GM10266 (cell line): Measurements from ENCODE around the gene RBBP7.

Source experiments
- DNase-seq: peaks from one replicate; pipeline ENCODE4 v3.0.0; 2012; ENCODE audit errors: extremely low spot score
- TF ChIP-seq, protein P1 (sequence below): IDR thresholded peaks from 2 replicates; pipeline ENCODE4 v1.5.1; 2012; ENCODE audit warnings: mild to moderate bottlenecking, low read depth; ENCODE audit not compliant: control insufficient read depth, insufficient read depth; ENCODE audit errors: missing control alignments

RBBP7 gene

DNA sequence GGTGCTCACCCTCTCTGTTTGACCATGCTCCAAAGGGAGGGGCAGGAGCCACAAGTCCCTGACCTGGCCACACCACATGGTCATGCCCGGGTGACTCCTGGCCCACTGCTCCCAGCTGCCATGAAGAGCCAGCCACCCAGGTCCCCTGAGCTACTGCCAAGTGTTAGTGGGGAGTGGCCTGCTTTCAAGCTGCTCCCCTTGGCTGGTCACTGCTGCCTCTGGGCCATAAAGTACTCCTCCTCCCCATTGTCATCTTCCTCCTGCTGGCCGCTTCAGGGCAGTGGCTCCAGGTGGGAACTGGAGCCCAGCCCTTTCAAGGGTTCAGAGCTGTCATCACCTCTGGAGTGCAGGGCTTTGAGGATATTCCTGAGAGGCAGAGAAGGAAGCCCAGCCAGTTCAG lies 27.3 kb upstream of the RBBP7 start:
- no peak for DNase-seq
- TF ChIP-seq, protein P1, sequence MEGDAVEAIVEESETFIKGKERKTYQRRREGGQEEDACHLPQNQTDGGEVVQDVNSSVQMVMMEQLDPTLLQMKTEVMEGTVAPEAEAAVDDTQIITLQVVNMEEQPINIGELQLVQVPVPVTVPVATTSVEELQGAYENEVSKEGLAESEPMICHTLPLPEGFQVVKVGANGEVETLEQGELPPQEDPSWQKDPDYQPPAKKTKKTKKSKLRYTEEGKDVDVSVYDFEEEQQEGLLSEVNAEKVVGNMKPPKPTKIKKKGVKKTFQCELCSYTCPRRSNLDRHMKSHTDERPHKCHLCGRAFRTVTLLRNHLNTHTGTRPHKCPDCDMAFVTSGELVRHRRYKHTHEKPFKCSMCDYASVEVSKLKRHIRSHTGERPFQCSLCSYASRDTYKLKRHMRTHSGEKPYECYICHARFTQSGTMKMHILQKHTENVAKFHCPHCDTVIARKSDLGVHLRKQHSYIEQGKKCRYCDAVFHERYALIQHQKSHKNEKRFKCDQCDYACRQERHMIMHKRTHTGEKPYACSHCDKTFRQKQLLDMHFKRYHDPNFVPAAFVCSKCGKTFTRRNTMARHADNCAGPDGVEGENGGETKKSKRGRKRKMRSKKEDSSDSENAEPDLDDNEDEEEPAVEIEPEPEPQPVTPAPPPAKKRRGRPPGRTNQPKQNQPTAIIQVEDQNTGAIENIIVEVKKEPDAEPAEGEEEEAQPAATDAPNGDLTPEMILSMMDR, result no peak

DNA sequence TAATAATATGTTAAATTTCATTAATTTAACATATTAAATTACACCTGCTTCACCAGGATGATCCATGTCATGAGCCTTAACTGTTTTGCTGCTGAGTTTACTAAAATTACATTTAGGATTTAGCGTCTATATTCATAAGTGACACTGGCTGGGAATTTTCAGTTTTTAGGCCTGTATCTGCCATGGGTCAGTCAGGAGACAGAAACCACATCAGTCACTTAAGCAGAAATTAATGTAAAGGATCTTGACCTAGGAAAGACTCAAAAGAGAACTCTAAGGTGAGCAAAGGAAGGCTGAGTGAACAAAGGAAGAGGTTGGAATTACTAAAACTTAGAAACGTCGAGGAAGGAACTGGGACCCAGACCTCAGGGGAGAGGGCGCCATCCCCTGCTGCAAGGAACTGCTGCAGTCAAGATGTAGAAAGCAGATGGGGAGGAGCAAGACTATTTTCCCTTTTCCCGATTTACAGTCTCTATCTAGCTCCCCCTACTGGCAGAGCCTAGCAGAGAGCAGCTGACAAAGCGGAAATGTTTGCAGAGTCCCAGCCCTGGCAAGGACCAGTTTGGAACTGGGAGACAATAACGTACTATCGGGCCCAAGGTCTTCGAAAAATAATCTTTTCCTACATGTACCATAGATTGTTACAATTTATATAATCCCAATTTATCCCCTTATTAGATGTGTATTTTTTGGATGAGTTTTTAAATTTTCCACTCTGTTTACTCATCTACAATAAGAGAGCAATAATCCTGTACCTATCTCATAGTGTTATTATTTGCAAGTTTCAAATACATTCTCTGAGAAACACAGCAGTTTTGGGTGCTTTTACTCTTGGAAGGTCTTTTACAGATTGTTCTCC lies 22.6 kb upstream of the RBBP7 start:
- TF ChIP-seq, protein P1, result peak; percentile 73
- peak; percentile 40 for DNase-seq

DNA sequence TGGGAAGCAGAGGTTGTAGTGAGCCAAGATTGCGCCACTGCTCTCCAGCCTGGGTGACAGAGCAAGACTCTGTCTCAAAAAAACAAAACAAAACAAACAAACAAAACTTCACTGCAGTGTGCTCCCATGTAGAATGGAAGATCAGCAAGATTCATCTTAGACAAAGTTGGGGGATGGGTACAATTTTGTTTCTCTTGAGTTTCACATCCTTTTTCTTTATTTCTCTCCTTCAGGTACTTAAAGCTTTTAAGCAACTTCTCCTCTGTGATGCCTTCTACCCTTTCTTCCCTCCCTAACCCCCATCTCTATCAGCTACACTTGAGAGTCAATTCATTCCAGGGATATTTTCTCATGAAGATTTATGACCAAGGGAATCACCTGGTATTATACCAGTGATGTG lies 15.5 kb upstream of the RBBP7 start:
- TF ChIP-seq, protein P1, result no peak
- DNase-seq, result no peak

DNA sequence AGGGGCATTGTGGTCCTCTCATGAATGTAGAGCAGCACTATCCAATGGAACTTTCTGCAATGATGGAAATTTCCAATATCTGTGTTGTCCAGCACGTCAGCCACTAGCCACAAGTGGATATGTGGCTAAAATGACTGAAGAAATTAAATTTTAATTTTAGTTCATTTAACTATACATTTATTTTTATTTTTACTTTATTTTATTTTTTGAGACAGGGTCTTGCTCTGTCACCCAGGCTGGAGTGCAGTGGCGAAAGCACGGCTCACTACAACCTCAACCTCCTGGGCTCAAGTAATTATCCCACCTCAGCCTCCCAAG lies 13.3 kb upstream of the RBBP7 start:
- no peak for DNase-seq
- TF ChIP-seq, protein P1, result no peak

DNA sequence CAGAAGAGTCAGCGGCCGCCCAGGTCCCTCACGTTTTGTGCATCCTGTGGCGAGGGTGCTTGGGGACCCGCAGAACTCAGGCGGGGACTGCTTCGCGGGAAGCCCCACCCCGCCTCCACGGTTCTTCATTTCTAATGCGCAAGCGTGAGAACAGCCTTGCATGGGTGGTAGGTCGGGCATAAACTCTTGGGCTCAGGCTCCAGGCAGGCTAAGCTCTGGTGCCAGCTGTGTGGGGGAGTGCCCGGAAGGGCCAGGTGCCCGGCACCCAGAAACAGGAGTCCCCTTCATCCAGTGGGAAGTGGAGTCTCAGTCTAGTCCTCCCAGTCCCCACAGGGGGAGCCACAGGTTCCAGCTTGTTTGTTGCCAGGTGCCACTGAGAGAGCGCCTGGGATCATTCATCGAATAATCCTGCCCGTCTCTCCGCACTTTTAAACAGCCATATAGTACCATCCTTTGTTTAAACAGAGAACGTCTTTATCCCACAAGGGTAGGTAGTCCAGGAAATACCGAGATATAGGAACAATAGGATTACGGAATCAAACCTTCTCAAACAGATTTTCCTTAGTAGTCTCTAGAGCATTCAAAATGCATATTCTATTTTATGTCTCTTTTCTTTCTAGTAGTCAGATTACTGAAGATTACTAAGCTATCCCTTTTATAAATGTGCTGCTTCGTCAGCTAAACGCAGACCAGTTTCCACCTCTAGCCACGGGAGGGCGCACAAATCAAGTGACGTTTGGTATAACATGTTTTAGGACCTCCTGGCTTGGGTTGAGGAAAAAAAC lies 12.7 kb upstream of the RBBP7 start:
- TF ChIP-seq, protein P1, result peak; percentile 78
- DNase-seq, result peak; percentile 40

DNA sequence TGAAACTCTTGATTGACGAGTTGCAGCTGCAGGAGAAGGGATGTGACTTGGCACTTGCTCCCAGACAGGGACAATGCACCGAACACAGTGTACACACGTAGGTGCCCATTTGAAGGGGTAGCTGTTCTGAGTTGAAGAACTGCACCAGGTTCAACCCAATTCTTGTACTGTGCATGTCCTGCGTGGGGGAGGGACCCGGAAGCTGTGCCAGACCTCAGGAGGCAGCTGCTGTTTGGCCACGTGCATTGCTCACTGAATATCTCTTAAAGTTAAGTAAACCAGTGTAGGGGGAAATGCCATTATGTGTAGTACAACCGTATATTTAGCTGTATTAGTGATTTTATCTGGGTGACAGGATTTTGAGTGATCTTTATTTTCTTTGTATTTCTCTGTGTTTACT lies 12.0 kb upstream of the RBBP7 start:
- peak; percentile 3 for DNase-seq

More for the DNA sequence above, 12.0 kb upstream of the RBBP7 start:
- TF ChIP-seq, protein P1, result no peak
